Right lung (tissue), 5 donors: Measurements from ENCODE around the gene KRTAP13-1. TPM values are rescaled to one million over a fixed set of nuclear protein-coding genes. Genes with fewer than 3 reads are reported as not detected.

Experiments
- polyA plus RNA-seq, 5 donors: library from polyadenylated mRNA; unstranded; fragments of 120-200 nt; gene quantifications; one replicate each; pipeline versions ENCODE4 v1.2.1 to v1.2.3, GENCODE V29; 2013; ENCODE audit warnings: inconsistent platforms in 1 of 5, low replicate concordance in 1 of 5; ENCODE audit not compliant: insufficient read length in 5 of 5, insufficient read depth in 1 of 5

The KRTAP13-1 gene
- polyA plus RNA-seq, 5 donors: not detected

Other genes starting within 250 kb of the KRTAP13-1 start
- gene CLDN17, start 229.2 kb upstream of the KRTAP13-1 start, polyA plus RNA-seq: not detected
- under 1 TPM; 0.14 to 0.48 (median 0.30) TPM for gene CLDN8, start 179.9 kb upstream of the KRTAP13-1 start, polyA plus RNA-seq
- gene KRTAP24-1, start 113.1 kb upstream of the KRTAP13-1 start, polyA plus RNA-seq: not detected
- gene KRTAP25-1, start 106.5 kb upstream of the KRTAP13-1 start, polyA plus RNA-seq: not detected
- not detected for gene KRTAP26-1, start 75.7 kb upstream of the KRTAP13-1 start, polyA plus RNA-seq
- gene KRTAP27-1, start 58.3 kb upstream of the KRTAP13-1 start, polyA plus RNA-seq: not detected
- not detected for gene KRTAP23-1, start 47.4 kb upstream of the KRTAP13-1 start, polyA plus RNA-seq
- gene KRTAP13-2, start 23.8 kb upstream of the KRTAP13-1 start, polyA plus RNA-seq: not detected
- gene KRTAP13-3, start 29.9 kb downstream of the KRTAP13-1 start, polyA plus RNA-seq: not detected
- gene KRTAP13-4, start 34.2 kb downstream of the KRTAP13-1 start, polyA plus RNA-seq: not detected
- not detected for gene KRTAP15-1, start 44.2 kb downstream of the KRTAP13-1 start, polyA plus RNA-seq
- not detected for gene KRTAP19-1, start 84.3 kb downstream of the KRTAP13-1 start, polyA plus RNA-seq
- not detected for gene KRTAP19-2, start 91.4 kb downstream of the KRTAP13-1 start, polyA plus RNA-seq
- gene KRTAP19-3, start 96.0 kb downstream of the KRTAP13-1 start, polyA plus RNA-seq: not detected
- gene KRTAP19-4, start 101.1 kb downstream of the KRTAP13-1 start, polyA plus RNA-seq: not detected
- gene KRTAP19-5, start 106.1 kb downstream of the KRTAP13-1 start, polyA plus RNA-seq: not detected
- not detected for gene KRTAP19-6, start 145.8 kb downstream of the KRTAP13-1 start, polyA plus RNA-seq
- gene KRTAP19-7, start 165.3 kb downstream of the KRTAP13-1 start, polyA plus RNA-seq: not detected
- not detected for gene KRTAP22-2, start 194.4 kb downstream of the KRTAP13-1 start, polyA plus RNA-seq
- not detected for gene KRTAP6-3, start 196.4 kb downstream of the KRTAP13-1 start, polyA plus RNA-seq
- not detected for gene KRTAP6-2, start 202.9 kb downstream of the KRTAP13-1 start, polyA plus RNA-seq
- not detected for gene KRTAP22-1, start 205.1 kb downstream of the KRTAP13-1 start, polyA plus RNA-seq
- not detected for gene KRTAP6-1, start 217.9 kb downstream of the KRTAP13-1 start, polyA plus RNA-seq
- not detected for gene KRTAP20-1, start 220.4 kb downstream of the KRTAP13-1 start, polyA plus RNA-seq
- not detected for gene KRTAP20-4, start 224.6 kb downstream of the KRTAP13-1 start, polyA plus RNA-seq
- not detected for gene KRTAP20-2, start 239.2 kb downstream of the KRTAP13-1 start, polyA plus RNA-seq
- not detected for gene KRTAP20-3, start 246.8 kb downstream of the KRTAP13-1 start, polyA plus RNA-seq